HG03139 (cell line): ENCODE data around the gene BET1L.
A peak's percentile ranks its signal among the peaks of the same experiment; 100 is the strongest.

Source experiments
- ATAC-seq: cut with Tn5 transposase; IDR thresholded peaks from one replicate; pipeline ENCODE4 v1.9.1; 2021; ENCODE audit not compliant: unreplicated experiment

The BET1L gene

GRCh38 chr11:210803-211180 is 3.6 kb upstream of the BET1L start:
- no peak for ATAC-seq

- no peak for ATAC-seq
Observed at GRCh38 chr11:210122-210802, 3.1 kb upstream of the BET1L start.

GRCh38 chr11:209275-210121 is 2.3 kb upstream of the BET1L start:
- ATAC-seq, result no peak

- ATAC-seq, result no peak
Observed at GRCh38 chr11:208917-209260, 1.7 kb upstream of the BET1L start.

- ATAC-seq, result no peak
Observed at GRCh38 chr11:208181-208916, 1.1 kb upstream of the BET1L start.

- peak; percentile 11 for ATAC-seq
Observed at GRCh38 chr11:207863-208180, 623 bp upstream of the BET1L start.

- ATAC-seq, result peak; percentile 7
Observed at GRCh38 chr11:206526-207207, 532 bp downstream of the BET1L start.

GRCh38 chr11:206002-206384 is 1.2 kb downstream of the BET1L start:
- ATAC-seq, result no peak

GRCh38 chr11:205221-206001 is 1.8 kb downstream of the BET1L start:
- ATAC-seq, result no peak

GRCh38 chr11:204587-205109 is 2.6 kb downstream of the BET1L start:
- no peak for ATAC-seq

GRCh38 chr11:203945-204586 is 3.1 kb downstream of the BET1L start:
- ATAC-seq, result no peak

GRCh38 chr11:203056-203944 is 3.9 kb downstream of the BET1L start:
- ATAC-seq, result no peak

GRCh38 chr11:202490-202889 is 4.7 kb downstream of the BET1L start:
- no peak for ATAC-seq

- ATAC-seq, result no peak
Observed at GRCh38 chr11:201966-202365, 5.2 kb downstream of the BET1L start.

GRCh38 chr11:200224-201003 is 6.8 kb downstream of the BET1L start:
- ATAC-seq, result no peak

- no peak for ATAC-seq
Observed at GRCh38 chr11:199782-200181, 7.4 kb downstream of the BET1L start.

GRCh38 chr11:199004-199581 is 8.1 kb downstream of the BET1L start:
- ATAC-seq, result no peak

GRCh38 chr11:198236-198806 is 8.9 kb downstream of the BET1L start:
- no peak for ATAC-seq
